NOMO-1 (cell line): ENCODE measurements around the gene RTN4.

ENCODE experiments used
- DNase-seq, 2 experiments: peaks; one replicate each; lab custom pipeline; 2025; ENCODE audit not compliant: unreplicated experiment in 2 of 2; lab: John Stamatoyannopoulos, UW

Gene RTN4

GRCh38 chr2:54928719-54929118, 121.5 kb downstream of the RTN4 start:
- no peak for DNase-seq

GRCh38 chr2:54927751-54928615, 122.3 kb downstream of the RTN4 start:
- no peak for DNase-seq

GRCh38 chr2:54927085-54927750, 123.0 kb downstream of the RTN4 start:
- no peak for DNase-seq

- DNase-seq: no peak
These were observed 125.2 kb downstream of the RTN4 start for GRCh38 chr2:54925022-54925421.

GRCh38 chr2:54924121-54924520, 126.1 kb downstream of the RTN4 start:
- DNase-seq: no peak
